H1 (cell line): ENCODE data around the gene UBE4B. TPM values are rescaled to one million over a fixed set of nuclear protein-coding genes. Genes with fewer than 3 reads are reported as not detected.

Experiments used
- CTCF ChIA-PET: fragments of 300-600 bp; sonication (Branson Sonifier 250); formaldehyde crosslinking; loops from one replicate; lab custom pipeline; 2021; ENCODE audit not compliant: partially characterized antibody; lab: Charles Lee
- POLR2A ChIA-PET: fragments of 300-600 bp; sonication (Branson Sonifier 250); formaldehyde crosslinking; loops from one replicate; lab custom pipeline; 2021; ENCODE audit warnings: inconsistent platforms; ENCODE audit not compliant: partially characterized antibody; lab: Charles Lee
- DNase-seq, 2 experiments: peaks; one replicate each; pipeline versions ENCODE4 v3.0.0 to v3.0.0-alpha.2; 2010 to 2022; ENCODE audit warnings: low spot score in 2 of 2, low read depth in 1 of 2, mixed read lengths in 1 of 2
- FAIRE-seq: peaks from 2 replicates; lab custom pipeline; 2011; peaks lifted over from hg19 to GRCh38; lab: Jason Lieb, UNC
- H2AFZ ChIP-seq: 2 replicates; pipeline ENCODE4 v1.8.1; 2012; ENCODE audit warnings: low read length, inconsistent platforms
- H2AK5ac ChIP-seq: 2 replicates; pipeline ENCODE4 v1.6.1; 2013; ENCODE audit warnings: low read depth, low read length
- H2BK120ac ChIP-seq: replicated peaks from 2 replicates; pipeline ENCODE3; 2013; ENCODE audit warnings: low read depth, low read length, inconsistent platforms
- H2BK12ac ChIP-seq: 2 replicates; pipeline ENCODE4 v1.6.1; 2013; ENCODE audit warnings: low read depth, low read length
- H2BK15ac ChIP-seq: 2 replicates; pipeline ENCODE4 v1.6.1; 2013; ENCODE audit warnings: low read length
- H2BK20ac ChIP-seq: 2 replicates; pipeline ENCODE4 v1.6.1; 2013; ENCODE audit warnings: low read length
- H2BK5ac ChIP-seq: 2 replicates; pipeline ENCODE4 v1.6.1; 2013; ENCODE audit warnings: low read depth, low read length
- H3K14ac ChIP-seq: 2 replicates; pipeline ENCODE4 v1.6.1; 2013; ENCODE audit warnings: inconsistent platforms; ENCODE audit not compliant: insufficient read length
- H3K18ac ChIP-seq: 2 replicates; pipeline ENCODE4 v1.6.1; 2013; ENCODE audit warnings: low read length; ENCODE audit errors: extremely low read depth
- H3K23ac ChIP-seq: 2 replicates; pipeline ENCODE4 v1.6.1; 2013; ENCODE audit warnings: inconsistent platforms; ENCODE audit not compliant: insufficient read length
- H3K23me2 ChIP-seq: 2 replicates; pipeline ENCODE4 v1.6.1; 2013; ENCODE audit warnings: low read depth, low read length
- H3K27ac ChIP-seq: 2 replicates; pipeline ENCODE4 v1.6.1; 2011; ENCODE audit warnings: low read depth, low read length, inconsistent platforms
- H3K27me3 ChIP-seq, 4 experiments: replicated peaks in 1 of 4; 1 replicate in 1 of 4; 2 replicates in 3 of 4; pipeline versions ENCODE4 v1.6.1 to v1.8.1; 2011 to 2013; ENCODE audit warnings: low read length in 3 of 4, mild to moderate bottlenecking in 3 of 4, inconsistent platforms in 2 of 4, mixed read lengths in 2 of 4, moderate library complexity in 1 of 4; ENCODE audit not compliant: control insufficient read depth in 3 of 4, insufficient read depth in 3 of 4; ENCODE audit errors: extremely low read depth in 1 of 4
- H3K36me3 ChIP-seq, 4 experiments: 2 replicates each; pipeline versions ENCODE4 v1.6.1 to v1.8.1; 2011 to 2013; ENCODE audit warnings: mild to moderate bottlenecking in 4 of 4, low read length in 3 of 4, moderate library complexity in 2 of 4, control low read depth in 1 of 4, inconsistent platforms in 1 of 4; ENCODE audit not compliant: insufficient read depth in 4 of 4, control insufficient read depth in 2 of 4
- H3K4ac ChIP-seq: replicated peaks from 2 replicates; pipeline ENCODE3; 2013; ENCODE audit warnings: low read length, low read depth, mixed read lengths, inconsistent platforms; ENCODE audit not compliant: insufficient read length
- H3K4me1 ChIP-seq, 4 experiments: replicated peaks in 1 of 4; 1 replicate in 1 of 4; 2 replicates in 3 of 4; pipeline versions ENCODE4 v1.6.1 to v1.8.1; 2011 to 2013; ENCODE audit warnings: low read length in 3 of 4, inconsistent platforms in 2 of 4, mixed read lengths in 1 of 4; ENCODE audit not compliant: insufficient read depth in 4 of 4, control insufficient read depth in 3 of 4
- H3K4me2 ChIP-seq, 2 experiments: 2 replicates each; pipeline versions ENCODE4 v1.6.1 to v1.8.1; 2011 to 2013; ENCODE audit warnings: low read depth in 2 of 2, low read length in 2 of 2, control low read depth in 1 of 2, inconsistent platforms in 1 of 2, mild to moderate bottlenecking in 1 of 2; ENCODE audit not compliant: insufficient read depth in 1 of 2
- H3K4me3 ChIP-seq, 4 experiments: fragments of 200-600, 300-600 bp in 1 of 4; sonication (generic), shearing (Covaris generic), sonication (Bioruptor Twin) in 1 of 4; 2 replicates each; pipeline versions ENCODE4 v1.5.1 to v1.8.1; 2011 to 2016; ENCODE audit warnings: low read length in 4 of 4, low read depth in 3 of 4, control low read depth in 2 of 4, inconsistent platforms in 2 of 4, mild to moderate bottlenecking in 2 of 4, mixed read lengths in 1 of 4, moderate library complexity in 1 of 4; ENCODE audit not compliant: insufficient read depth in 2 of 4; ENCODE audit errors: extremely low read depth in 1 of 4
- H3K56ac ChIP-seq: replicated peaks from 2 replicates; pipeline ENCODE3; 2013; ENCODE audit warnings: low read depth, mild to moderate bottlenecking, mixed read lengths, low read length, inconsistent platforms; ENCODE audit not compliant: insufficient read length
- H3K79me1 ChIP-seq: 2 replicates; pipeline ENCODE4 v1.6.1; 2013; ENCODE audit warnings: low read depth, low read length, control low read depth
- H3K79me2 ChIP-seq, 2 experiments: 2 replicates each; pipeline versions ENCODE4 v1.6.1 to v1.8.1; 2012 to 2013; ENCODE audit warnings: low read length in 2 of 2, mild to moderate bottlenecking in 2 of 2, inconsistent platforms in 1 of 2; ENCODE audit not compliant: insufficient read depth in 2 of 2, control insufficient read depth in 1 of 2
- H3K9ac ChIP-seq, 4 experiments: replicated peaks in 1 of 4; 1 replicate in 1 of 4; 2 replicates in 3 of 4; pipeline versions ENCODE4 v1.6.1 to v1.8.1; 2011 to 2013; ENCODE audit warnings: low read depth in 3 of 4, low read length in 3 of 4, control low read depth in 2 of 4, mild to moderate bottlenecking in 2 of 4, moderate library complexity in 2 of 4, inconsistent platforms in 1 of 4; ENCODE audit errors: extremely low read depth in 1 of 4
- H3K9me3 ChIP-seq, 2 experiments: 2 replicates each; pipeline versions ENCODE4 v1.6.1 to v1.8.1; 2012 to 2013; ENCODE audit warnings: mild to moderate bottlenecking in 2 of 2, moderate library complexity in 2 of 2, control low read depth in 1 of 2, inconsistent platforms in 1 of 2, low read depth in 1 of 2, low read length in 1 of 2, mixed read lengths in 1 of 2; ENCODE audit not compliant: insufficient read depth in 2 of 2
- H4K20me1 ChIP-seq, 2 experiments: replicated peaks in 1 of 2; 2 replicates each; pipeline versions ENCODE3 to v1.8.1; 2011 to 2013; ENCODE audit warnings: inconsistent platforms in 2 of 2, low read length in 2 of 2, mild to moderate bottlenecking in 1 of 2; ENCODE audit not compliant: insufficient read depth in 2 of 2, control insufficient read depth in 1 of 2
- H4K5ac ChIP-seq: 2 replicates; pipeline ENCODE4 v1.6.1; 2013; ENCODE audit warnings: low read length, low read depth, mixed read lengths, inconsistent platforms; ENCODE audit not compliant: insufficient read length
- H4K8ac ChIP-seq: 2 replicates; pipeline ENCODE4 v1.8.0; 2013; ENCODE audit warnings: mild to moderate bottlenecking, moderate library complexity, low read length, inconsistent platforms; ENCODE audit not compliant: insufficient read depth; ENCODE audit errors: extremely low read depth
- H4K91ac ChIP-seq: replicated peaks from 2 replicates; pipeline ENCODE3; 2013; ENCODE audit warnings: low read length, mixed read lengths, inconsistent platforms; ENCODE audit not compliant: insufficient read length
- ASH2L ChIP-seq: fragments of 200-600, 300-600 bp; sonication (generic); IDR thresholded peaks from one replicate; pipeline ENCODE4 v1.7.1; 2017; ENCODE audit warnings: low read length
- CBX5 ChIP-seq: fragments of 300-800, 300-1000 bp; sonication (generic); IDR thresholded peaks from 2 replicates; pipeline ENCODE4 v1.7.1; 2016; ENCODE audit warnings: antibody characterized with exemption, low read length, low read depth
- CHD2 ChIP-seq: IDR thresholded peaks from 2 replicates; pipeline ENCODE4 v1.6.1; 2012; ENCODE audit warnings: low read length, improper control_type of control experiment
- CTBP2 ChIP-seq: IDR thresholded peaks from 2 replicates; pipeline ENCODE4 v1.7.0; 2011; ENCODE audit warnings: borderline replicate concordance, mild to moderate bottlenecking, moderate library complexity, mixed read lengths, low read length; ENCODE audit not compliant: insufficient read depth, insufficient read length
- EZH2 ChIP-seq: fragments of 200-600 bp; sonication (generic); IDR thresholded peaks from 2 replicates; pipeline ENCODE4 v1.7.1; 2012; ENCODE audit warnings: low read depth, mild to moderate bottlenecking, moderate library complexity, low read length, inconsistent platforms; ENCODE audit not compliant: severe bottlenecking
- KDM1A ChIP-seq: fragments of 200-600, 300-600 bp; sonication (generic); IDR thresholded peaks from 2 replicates; pipeline ENCODE4 v1.7.1; 2016; ENCODE audit warnings: mild to moderate bottlenecking, low read length, borderline replicate concordance
- POLR2A ChIP-seq, 2 experiments: IDR thresholded peaks; 1 replicate in 1 of 2; 2 replicates in 1 of 2; pipeline ENCODE4 v1.6.1; 2011; ENCODE audit warnings: low read depth in 2 of 2, low read length in 2 of 2, mild to moderate bottlenecking in 2 of 2; ENCODE audit errors: control extremely low read depth in 1 of 2
- POU5F1 ChIP-seq: IDR thresholded peaks from 2 replicates; pipeline ENCODE4 v1.6.1; 2011; ENCODE audit warnings: low read depth, mild to moderate bottlenecking, low read length, moderate library complexity
- TEAD4 ChIP-seq: IDR thresholded peaks from 2 replicates; pipeline ENCODE4 v1.6.1; 2012; ENCODE audit warnings: low read depth, low read length, inconsistent platforms, mixed read lengths
- YY1 ChIP-seq: IDR thresholded peaks from 2 replicates; pipeline ENCODE4 v1.6.1; 2011; ENCODE audit warnings: low read depth, mild to moderate bottlenecking, low read length
- WGBS, 2 experiments: shearing (Covaris generic) in 1 of 2; methylation state at CpG; one replicate each; pipeline versions ENCODE4 v1.1.6 to v1.1.7; 2013 to 2015; ENCODE audit warnings: low lambda C conversion rate in 2 of 2, mixed read lengths in 2 of 2, inconsistent platforms in 1 of 2, low coverage in 1 of 2, missing lambda C conversion rate in 1 of 2; ENCODE audit not compliant: insufficient replicate concordance in 2 of 2, insufficient coverage in 1 of 2, insufficient read length in 1 of 2; ENCODE audit errors: extremely low coverage in 1 of 2, missing lambda C conversion rate in 1 of 2; 5-methylcytosine and 5-hydroxymethylcytosine counted together
- polyA plus RNA-seq, 7 experiments: library from polyadenylated mRNA; depleted of rRNA in 3 of 7; stranded (reverse) in 5 of 7; unstranded in 2 of 7; fragments of >200 nt in 5 of 7; fragments of 200-250 nt in 2 of 7; gene quantifications; 1 replicate in 5 of 7; 2 replicates in 1 of 7; 4 replicates in 1 of 7; pipeline versions ENCODE4 v1.2.1 to v1.2.3, GENCODE V29; 2011 to 2013; ENCODE audit warnings: missing spikeins in 2 of 7, mixed read lengths in 2 of 7
- total RNA-seq: library from RNA; stranded (reverse); fragmentation: NEBNext Ultra II Directional; extraction: Animal tissue kit (Norgen Biotek cat#: 25700); gene quantifications from 2 replicates; pipeline ENCODE4 v1.2.1, GENCODE V29; 2021

The UBE4B gene
- total and polyA plus RNA-seq, 2 of the 8 experiments (the other 6 are each of a cell fraction or from before 2014, with no cell fraction given): 24.5 to 90.1 TPM

DNA sequence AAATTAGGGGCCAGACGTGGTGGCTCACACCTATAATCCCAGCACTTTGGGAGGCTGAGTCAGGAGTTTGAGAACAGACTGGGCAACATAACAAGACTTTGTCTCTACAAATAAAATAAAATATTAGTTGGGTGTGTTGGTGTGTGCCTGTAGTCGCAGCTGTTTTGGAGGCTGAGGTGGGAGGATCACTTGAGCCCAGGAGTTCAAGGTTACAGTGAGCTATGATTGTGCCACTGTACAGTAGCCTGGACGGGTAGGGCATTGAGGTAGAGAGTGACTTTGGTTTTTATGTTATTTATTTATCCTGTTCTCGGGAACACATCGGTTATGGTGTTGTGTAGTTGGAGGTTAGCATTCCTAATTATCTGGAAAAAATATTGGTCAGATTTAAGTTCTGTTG, 197.1 kb downstream of the UBE4B start:
- Histone ChIP-seq H3K36me3 (peaks cover 0 to 11% (median 0%) of the 10 kb centered on the region in 4 experiments; a peak in 2 of 8 replicates), H2BK120ac (no peak overlapping the region), H3K27ac (no peak overlapping the region), H4K8ac (no peak overlapping the region), H3K79me2 (peaks cover 6 to 75% of the 10 kb centered on the region in 2 experiments), H3K23me2 (no peaks in the 10 kb centered on the region; the same call in 1 of the 2 replicates), H3K4me1 (no peaks in the 10 kb centered on the region; a peak in 1 of 7 replicates), H4K91ac (no peak overlapping the region), H3K18ac (no peak overlapping the region), H3K9me3 (peaks cover under 1 to 3% of the 10 kb centered on the region in 2 experiments; a peak in 2 of 4 replicates), H4K20me1 (peaks cover 10 to 15% of the 10 kb centered on the region in 2 experiments), H3K14ac (no peak overlapping the region), H3K4me2 (no peak overlapping the region), H3K9ac (no peak overlapping the region), H2AK5ac (no peak overlapping the region), H4K5ac (no peak overlapping the region), H2BK15ac (no peak overlapping the region), H2BK5ac (no peak overlapping the region), H2AFZ (no peak overlapping the region), H3K4ac (no peak overlapping the region), H3K56ac (no peak overlapping the region), H2BK12ac (no peak overlapping the region), H3K79me1 (peaks cover 9% of the 10 kb centered on the region), H2BK20ac (no peak overlapping the region), H3K4me3 (no peak overlapping the region), H3K27me3 (no peaks in the 10 kb centered on the region), H3K23ac (no peak overlapping the region)
- WGBS, 2 experiments: 86% methylated on average over 4 of the region's 5 CpGs; no CpG with 5 or more reads in 1 of the 2 experiments
- ChIA-PET CTCF (interaction anchor here (0.5 to 1.0 kb wide), 2 partner anchors 111 to 1105 kb away, joined by 3 read pairs; no protein-coding TSS in a partner anchor), POLR2A (no interaction called here)
- TF ChIP-seq CHD2 (no peak), EZH2 (no peak), YY1 (no peak), ASH2L (no peak), POU5F1 (no peak), TEAD4 (no peak), POLR2A (IDR thresholded peaks at IDR 0.05; ENCODE audit: control extremely low read depth in 1 of 2, low read depth in 2 of 2, low read length in 2 of 2) (no peak), KDM1A (no peak), CTBP2 (no peak), CBX5 (no peak)
- DNase-seq (no peak), FAIRE-seq (no peak)
